Epidermal melanocyte (primary cell): Measurements from ENCODE around the gene TRIM49B.
"Not testable (repeated sequence)": the region's sequence is repeated elsewhere in the genome, so short reads cannot be mapped to it uniquely, and the experiment has no call there.

Source experiments
- DNase-seq: peaks from one replicate; pipeline ENCODE4 v3.0.0; 2011; ENCODE audit warnings: low spot score; ENCODE audit not compliant: insufficient read length

TRIM49B gene

GRCh38 chr11:49028523-49028922, at the start of gene TRIM49B:
Gene TRIM49B, plus strand, starts transcription at chr11:49028823. Its CDS starts 2,777 bp downstream, at chr11:49031600.
- not testable (repeated sequence) for DNase-seq

DNA sequence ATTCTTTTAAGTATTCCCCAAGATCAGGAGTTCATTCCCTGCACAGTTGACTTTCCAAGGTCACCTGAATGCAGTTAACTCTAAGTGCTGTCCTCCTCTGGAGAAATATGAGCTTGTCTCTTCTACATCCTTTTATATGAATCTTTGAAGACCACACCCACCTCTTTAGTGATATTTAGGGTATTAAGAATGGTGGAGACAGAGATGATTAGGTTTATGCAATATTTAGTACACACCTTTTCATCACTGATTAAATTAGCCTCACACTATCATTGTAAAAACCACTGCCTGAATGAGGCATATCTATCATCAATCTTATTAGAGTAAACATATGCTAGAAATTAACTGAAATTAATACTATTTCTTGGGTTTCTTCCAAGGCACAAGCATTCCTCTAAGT, 44.8 kb upstream of the TRIM49B start, which contains the start of gene TRIM51G:
TSS of gene TRIM51G (minus strand) at position 101 of the 400 bp plus-strand sequence. CDS start 2,190 bp downstream, outside the sequence.
- DNase-seq, result not testable (repeated sequence)

DNA sequence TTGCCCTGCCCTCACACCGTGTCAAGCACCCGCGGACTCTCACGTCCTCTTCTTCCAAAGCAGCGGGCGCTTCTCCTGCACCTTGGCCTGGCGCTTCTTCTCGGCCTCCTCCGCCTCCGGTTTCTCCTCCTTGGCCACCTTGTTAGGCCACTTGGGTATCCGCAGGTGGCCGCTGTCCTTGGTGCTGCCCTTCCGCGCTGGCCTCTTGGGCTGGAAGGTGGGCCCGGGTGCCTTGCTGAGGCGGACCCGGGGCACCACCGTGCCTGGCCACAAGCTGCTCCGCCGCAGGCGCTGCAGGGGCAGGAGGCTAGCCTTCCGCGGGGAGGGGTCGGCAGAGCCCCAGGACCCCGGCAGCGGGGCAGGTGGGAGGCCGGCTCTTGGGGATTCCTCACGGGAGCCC, 19.6 kb downstream of the TRIM49B start:
- DNase-seq, result not testable (repeated sequence)

DNA sequence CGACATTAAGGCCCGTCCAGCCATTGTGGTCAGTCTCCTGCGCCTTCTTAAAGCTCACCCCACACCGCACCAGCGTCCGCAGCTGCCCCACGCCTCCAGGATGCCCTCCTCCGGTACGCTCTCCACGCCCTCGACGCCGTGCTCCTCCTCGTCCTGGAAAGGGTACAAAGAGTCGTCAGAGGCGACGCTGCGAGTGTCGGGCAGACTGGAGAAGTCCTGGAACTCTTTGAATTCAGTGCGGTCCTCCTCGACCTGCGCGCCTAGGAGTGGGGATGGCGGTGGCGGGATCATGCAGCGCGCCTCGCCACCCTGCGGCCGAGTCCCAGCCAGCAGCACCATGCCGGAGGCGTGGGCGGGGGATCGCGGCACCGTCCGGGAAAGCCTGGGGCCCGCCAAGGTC, 21.2 kb downstream of the TRIM49B start:
- DNase-seq, result not testable (repeated sequence)

DNA sequence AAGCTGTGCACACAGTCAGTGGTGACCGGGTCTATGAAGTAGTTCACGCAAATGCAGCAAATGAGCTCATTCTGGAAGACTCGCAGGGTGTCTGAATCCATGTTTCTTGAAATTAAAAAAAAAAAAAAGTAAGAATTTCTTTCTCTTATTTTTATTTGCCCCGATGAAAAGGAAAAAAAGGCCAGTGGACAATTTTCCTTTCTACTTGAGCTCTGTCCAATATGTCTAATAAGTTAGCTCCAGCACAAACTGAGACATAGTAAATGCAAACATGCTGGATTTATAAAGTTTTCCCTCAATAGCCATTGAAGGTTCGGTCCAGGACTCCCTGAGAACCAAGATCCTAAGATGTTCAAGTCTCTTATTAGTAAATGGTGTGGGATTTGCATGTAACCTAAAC, 30.4 kb downstream of the TRIM49B start, which contains the start of gene TRIM64C:
TSS of gene TRIM64C (minus strand) at position 101 of the 400 bp plus-strand sequence. CDS start at position 101, 0 bp downstream.
- DNase-seq, result not testable (repeated sequence)

GRCh38 chr11:49069897-49070296, 41.3 kb downstream of the TRIM49B start:
- not testable (repeated sequence) for DNase-seq
